Tibial nerve (tissue), 4 donors: ENCODE data around the gene TBC1D8.

Source experiments
- CTCF ChIP-seq, 5 experiments: fragments of 200-600 bp in 3 of 5; fragments of 450-650 bp in 2 of 5; sonication (generic) in 3 of 5; IDR thresholded peaks; one replicate each; pipeline ENCODE4 v1.5.1; 2016 to 2019; ENCODE audit warnings: antibody characterized with exemption in 5 of 5, mild to moderate bottlenecking in 3 of 5, moderate library complexity in 2 of 5
- EP300 ChIP-seq, 2 donors: sonication (generic); formaldehyde crosslinking; IDR thresholded peaks; one replicate each; pipeline ENCODE4 v1.6.1; 2017; ENCODE audit warnings: antibody characterized with exemption in 2 of 2, mild to moderate bottlenecking in 1 of 2
- POLR2A ChIP-seq, 2 donors: fragments of 450-650 bp; IDR thresholded peaks; one replicate each; pipeline ENCODE4 v1.6.1; 2017; ENCODE audit warnings: antibody characterized with exemption in 2 of 2, mild to moderate bottlenecking in 2 of 2, moderate library complexity in 2 of 2

- TF ChIP-seq CTCF (IDR thresholded peaks at IDR 0.05) (no peak), POLR2A (IDR thresholded peaks at IDR 0.05) (no peak), EP300 (IDR thresholded peaks at IDR 0.05) (no peak)
Measured at GRCh38 chr2:101023327-101024107, 127.7 kb downstream of the TBC1D8 start.
